HEK293T (cell line): ENCODE data around the gene GOLGA8N.
"Not testable (repeated sequence)": the region's sequence is repeated elsewhere in the genome, so short reads cannot be mapped to it uniquely, and the experiment has no call there.

Source experiments
- ARNT ChIP-seq: fragments of 450-650 bp; IDR thresholded peaks from 2 replicates; pipeline ENCODE4 v1.6.1; 2017; ENCODE audit warnings: mild to moderate bottlenecking
- BHLHE40 ChIP-seq: fragments of 450-650 bp; IDR thresholded peaks from 2 replicates; pipeline ENCODE4 v1.6.1; 2016; ENCODE audit warnings: mild to moderate bottlenecking, moderate library complexity, borderline replicate concordance
- FOXM1 ChIP-seq: fragments of 450-650 bp; IDR thresholded peaks from 2 replicates; pipeline ENCODE4 v1.6.1; 2017; ENCODE audit warnings: mild to moderate bottlenecking, borderline replicate concordance
- HDGF ChIP-seq: fragments of 450-650 bp; IDR thresholded peaks from 2 replicates; pipeline ENCODE4 v1.6.1; 2017; ENCODE audit warnings: antibody characterized with exemption, borderline replicate concordance
- SP1 ChIP-seq: fragments of 450-650 bp; IDR thresholded peaks from 2 replicates; pipeline ENCODE4 v1.6.1; 2017

DNA sequence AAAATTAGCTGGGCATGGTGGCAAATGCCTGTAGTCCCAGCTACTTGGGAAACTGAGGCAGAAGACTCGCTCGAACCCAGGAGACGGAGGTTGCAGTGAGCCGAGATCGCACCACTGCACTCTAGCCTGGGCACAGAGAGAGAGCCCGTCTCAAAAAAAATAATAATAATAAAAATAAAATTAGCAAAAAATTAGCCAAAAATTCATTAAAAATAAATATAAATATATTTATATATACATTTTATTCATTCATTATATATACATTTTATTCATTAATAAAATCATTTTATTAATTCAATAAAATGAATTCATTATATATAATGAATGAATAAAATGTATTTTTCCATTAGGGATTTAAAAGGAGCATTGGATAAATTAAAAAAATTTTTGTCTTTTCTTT, 31.1 kb upstream of the GOLGA8N start:
- not testable (repeated sequence) for TF ChIP-seq BHLHE40, ARNT, FOXM1, HDGF, SP1
